ENCODE results near the gene KDM2B. TPM values are rescaled to one million over a fixed set of nuclear protein-coding genes. Genes with fewer than 3 reads are reported as not detected.

The KDM2B gene
- polyA plus RNA-seq, 1 donor from 2014 or later, result 85.5 TPM

- Histone ChIP-seq H2AFZ (ENCODE audit: low read depth, low read length) (no peak overlapping the region), H3K9me3 (ENCODE audit: low read length) (no peaks in the 10 kb centered on the region), H3K79me2 (replicated peaks; ENCODE audit: insufficient read depth, low read length) (no peaks in the 10 kb centered on the region), H4K20me1 (ENCODE audit: insufficient read depth) (no peaks in the 10 kb centered on the region), H3K9me2 (ENCODE audit: insufficient read depth, low read length) (no peaks in the 10 kb centered on the region), H3K4me2 (ENCODE audit: low read length) (no peak overlapping the region), H3K4me3 (ENCODE audit: low read length) (no peak overlapping the region), H3F3A (ENCODE audit: insufficient read depth, low read length, poor library complexity, severe bottlenecking) (no peaks in the 10 kb centered on the region), H3K9ac (ENCODE audit: low read length) (no peak overlapping the region), H3K36me3 (ENCODE audit: insufficient read depth, low read length) (no peaks in the 10 kb centered on the region), H3K27ac (ENCODE audit: low read length) (no peak overlapping the region), H3K27me3 (ENCODE audit: insufficient read depth, low read depth, low read length) (no peaks in the 10 kb centered on the region)
- TF ChIP-seq, protein P1, sequence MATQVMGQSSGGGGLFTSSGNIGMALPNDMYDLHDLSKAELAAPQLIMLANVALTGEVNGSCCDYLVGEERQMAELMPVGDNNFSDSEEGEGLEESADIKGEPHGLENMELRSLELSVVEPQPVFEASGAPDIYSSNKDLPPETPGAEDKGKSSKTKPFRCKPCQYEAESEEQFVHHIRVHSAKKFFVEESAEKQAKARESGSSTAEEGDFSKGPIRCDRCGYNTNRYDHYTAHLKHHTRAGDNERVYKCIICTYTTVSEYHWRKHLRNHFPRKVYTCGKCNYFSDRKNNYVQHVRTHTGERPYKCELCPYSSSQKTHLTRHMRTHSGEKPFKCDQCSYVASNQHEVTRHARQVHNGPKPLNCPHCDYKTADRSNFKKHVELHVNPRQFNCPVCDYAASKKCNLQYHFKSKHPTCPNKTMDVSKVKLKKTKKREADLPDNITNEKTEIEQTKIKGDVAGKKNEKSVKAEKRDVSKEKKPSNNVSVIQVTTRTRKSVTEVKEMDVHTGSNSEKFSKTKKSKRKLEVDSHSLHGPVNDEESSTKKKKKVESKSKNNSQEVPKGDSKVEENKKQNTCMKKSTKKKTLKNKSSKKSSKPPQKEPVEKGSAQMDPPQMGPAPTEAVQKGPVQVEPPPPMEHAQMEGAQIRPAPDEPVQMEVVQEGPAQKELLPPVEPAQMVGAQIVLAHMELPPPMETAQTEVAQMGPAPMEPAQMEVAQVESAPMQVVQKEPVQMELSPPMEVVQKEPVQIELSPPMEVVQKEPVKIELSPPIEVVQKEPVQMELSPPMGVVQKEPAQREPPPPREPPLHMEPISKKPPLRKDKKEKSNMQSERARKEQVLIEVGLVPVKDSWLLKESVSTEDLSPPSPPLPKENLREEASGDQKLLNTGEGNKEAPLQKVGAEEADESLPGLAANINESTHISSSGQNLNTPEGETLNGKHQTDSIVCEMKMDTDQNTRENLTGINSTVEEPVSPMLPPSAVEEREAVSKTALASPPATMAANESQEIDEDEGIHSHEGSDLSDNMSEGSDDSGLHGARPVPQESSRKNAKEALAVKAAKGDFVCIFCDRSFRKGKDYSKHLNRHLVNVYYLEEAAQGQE (IDR thresholded peaks at IDR 0.05; ENCODE audit: borderline replicate concordance), result no peak
- TF ChIP-seq, protein P2, sequence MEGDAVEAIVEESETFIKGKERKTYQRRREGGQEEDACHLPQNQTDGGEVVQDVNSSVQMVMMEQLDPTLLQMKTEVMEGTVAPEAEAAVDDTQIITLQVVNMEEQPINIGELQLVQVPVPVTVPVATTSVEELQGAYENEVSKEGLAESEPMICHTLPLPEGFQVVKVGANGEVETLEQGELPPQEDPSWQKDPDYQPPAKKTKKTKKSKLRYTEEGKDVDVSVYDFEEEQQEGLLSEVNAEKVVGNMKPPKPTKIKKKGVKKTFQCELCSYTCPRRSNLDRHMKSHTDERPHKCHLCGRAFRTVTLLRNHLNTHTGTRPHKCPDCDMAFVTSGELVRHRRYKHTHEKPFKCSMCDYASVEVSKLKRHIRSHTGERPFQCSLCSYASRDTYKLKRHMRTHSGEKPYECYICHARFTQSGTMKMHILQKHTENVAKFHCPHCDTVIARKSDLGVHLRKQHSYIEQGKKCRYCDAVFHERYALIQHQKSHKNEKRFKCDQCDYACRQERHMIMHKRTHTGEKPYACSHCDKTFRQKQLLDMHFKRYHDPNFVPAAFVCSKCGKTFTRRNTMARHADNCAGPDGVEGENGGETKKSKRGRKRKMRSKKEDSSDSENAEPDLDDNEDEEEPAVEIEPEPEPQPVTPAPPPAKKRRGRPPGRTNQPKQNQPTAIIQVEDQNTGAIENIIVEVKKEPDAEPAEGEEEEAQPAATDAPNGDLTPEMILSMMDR (IDR thresholded peaks at IDR 0.05; ENCODE audit: poor library complexity, severe bottlenecking), result no peak
- TF ChIP-seq SMC3 (conservative IDR thresholded peaks at IDR 0.05; ENCODE audit: poor library complexity) (no peak), MXI1 (conservative IDR thresholded peaks at IDR 0.05; ENCODE audit: poor library complexity, severe bottlenecking) (no peak), RAD21 (conservative IDR thresholded peaks at IDR 0.05) (no peak), EZH2 (IDR thresholded peaks at IDR 0.05; ENCODE audit: borderline replicate concordance, insufficient read depth, low read length, poor library complexity, severe bottlenecking) (no peak)
These were observed 72.8 kb downstream of the KDM2B start for GRCh38 chr12:121507984-121508383.

GRCh38 chr12:121507245-121507644, 73.6 kb downstream of the KDM2B start:
- no peak overlapping the region for H3K4me3 ChIP-seq (ENCODE audit: low read length)
- no peaks in the 10 kb centered on the region for H4K20me1 ChIP-seq (ENCODE audit: insufficient read depth)
- TF ChIP-seq, protein P2 (IDR thresholded peaks at IDR 0.05; ENCODE audit: poor library complexity, severe bottlenecking), result no peak
- no peak for TF ChIP-seq TAF1 (IDR thresholded peaks at IDR 0.05; ENCODE audit: low read depth)
- TF ChIP-seq POLR2AphosphoS5 (IDR thresholded peaks at IDR 0.05), result no peak
- no peak for TF ChIP-seq EP300 (conservative IDR thresholded peaks at IDR 0.05; ENCODE audit: poor library complexity, severe bottlenecking)
- TF ChIP-seq MXI1 (conservative IDR thresholded peaks at IDR 0.05; ENCODE audit: poor library complexity, severe bottlenecking), result no peak
- TF ChIP-seq, protein P1 (IDR thresholded peaks at IDR 0.05; ENCODE audit: borderline replicate concordance), result no peak
- TF ChIP-seq RAD21 (conservative IDR thresholded peaks at IDR 0.05), result no peak
- TF ChIP-seq EZH2 (IDR thresholded peaks at IDR 0.05; ENCODE audit: borderline replicate concordance, insufficient read depth, low read length, poor library complexity, severe bottlenecking), result no peak
- TF ChIP-seq SMC3 (conservative IDR thresholded peaks at IDR 0.05; ENCODE audit: poor library complexity), result no peak
- no peaks in the 10 kb centered on the region for H3K9me3 ChIP-seq (ENCODE audit: low read length)
- no peaks in the 10 kb centered on the region for H3K79me2 ChIP-seq (replicated peaks; ENCODE audit: insufficient read depth, low read length)
- H3K9ac ChIP-seq (ENCODE audit: low read length), result no peak overlapping the region
- H3K27me3 ChIP-seq (ENCODE audit: insufficient read depth, low read depth, low read length), result no peaks in the 10 kb centered on the region
- no peak overlapping the region for H3K27ac ChIP-seq (ENCODE audit: low read length)
- no peaks in the 10 kb centered on the region for H3F3A ChIP-seq (ENCODE audit: insufficient read depth, low read length, poor library complexity, severe bottlenecking)
- no peak overlapping the region for H3K4me2 ChIP-seq (ENCODE audit: low read length)
- H2AFZ ChIP-seq (ENCODE audit: low read depth, low read length), result no peak overlapping the region
- no peaks in the 10 kb centered on the region for H3K9me2 ChIP-seq (ENCODE audit: insufficient read depth, low read length)
- no peaks in the 10 kb centered on the region for H3K36me3 ChIP-seq (ENCODE audit: insufficient read depth, low read length)
